ENCODE measurements around the gene SPTBN5. TPM values are rescaled to one million over a fixed set of nuclear protein-coding genes. Genes with fewer than 3 reads are reported as not detected.

Gene SPTBN5
- total RNA-seq, 1 experiment from 2014 or later, result 0.96 TPM

DNA sequence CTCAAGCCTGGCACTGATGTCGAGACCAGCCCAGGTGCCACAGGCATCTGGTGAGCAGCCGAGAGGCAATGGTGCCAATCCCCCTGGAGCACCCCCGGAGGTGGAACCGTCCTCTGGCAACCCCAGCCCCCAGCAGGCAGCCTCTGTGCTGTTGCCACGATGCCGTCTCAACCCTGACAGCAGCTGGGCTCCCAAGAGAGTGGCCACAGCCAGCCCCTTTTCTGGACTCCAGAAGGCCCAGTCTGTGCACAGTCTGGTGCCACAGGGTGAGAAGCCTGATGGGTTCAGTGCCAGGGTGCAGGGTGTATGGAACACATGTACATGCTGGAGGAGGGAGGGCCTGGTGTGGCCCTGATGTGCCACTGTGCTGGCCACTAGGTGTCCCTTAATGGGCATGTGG lies 70.9 kb downstream of the SPTBN5 start:
- Histone ChIP-seq H3K9me3 (ENCODE audit: control insufficient read depth in 1 of 2, insufficient read depth in 1 of 2, low read depth in 1 of 2, low read length in 2 of 2) (no peaks in the 10 kb centered on the region), H3K4me1 (ENCODE audit: control insufficient read depth in 1 of 2, insufficient read depth in 2 of 2, low read length in 2 of 2) (peaks cover 4 to 6% of the 10 kb centered on the region in 2 experiments; a peak in 3 of 4 replicates), H4K20me1 (ENCODE audit: insufficient read depth) (no peaks in the 10 kb centered on the region), H3K27me3 (ENCODE audit: insufficient read depth, low read length) (no peaks in the 10 kb centered on the region), H3K36me3 (ENCODE audit: control insufficient read depth in 1 of 2, insufficient read depth in 2 of 2, low read length in 2 of 2) (peaks cover 2 to 8% of the 10 kb centered on the region in 2 experiments; a peak in 3 of 4 replicates), H3K27ac (ENCODE audit: low read depth, low read length) (no peak overlapping the region), H3K9me2 (ENCODE audit: insufficient read depth) (no peaks in the 10 kb centered on the region), H3K4me2 (ENCODE audit: low read length) (no peak overlapping the region), H3K4me3 (replicated peaks in 1 of 2; ENCODE audit: low read depth in 1 of 2, low read length in 2 of 2) (no peak overlapping the region), H3K79me2 (ENCODE audit: insufficient read depth, low read length) (no peaks in the 10 kb centered on the region), H2AFZ (ENCODE audit: low read depth, low read length, poor library complexity, severe bottlenecking) (no peak overlapping the region), H3K9ac (ENCODE audit: low read length) (no peak overlapping the region)
- no peak for ATAC-seq
- DNase-seq (ENCODE audit: low read depth, low spot score), result no peak
- no TSS peak for BruUV-seq (replicated peaks)
- POLR2A ChIA-PET, result no interaction called here
- intact Hi-C loops (cut with micrococcal nuclease), result no loop called here
- TF ChIP-seq, protein P1, sequence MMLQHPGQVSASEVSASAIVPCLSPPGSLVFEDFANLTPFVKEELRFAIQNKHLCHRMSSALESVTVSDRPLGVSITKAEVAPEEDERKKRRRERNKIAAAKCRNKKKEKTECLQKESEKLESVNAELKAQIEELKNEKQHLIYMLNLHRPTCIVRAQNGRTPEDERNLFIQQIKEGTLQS (IDR thresholded peaks at IDR 0.05), result no peak
- TF ChIP-seq POLR2A (IDR thresholded peaks at IDR 0.05; ENCODE audit: borderline replicate concordance, extremely low read depth, insufficient read depth, insufficient read length) (no peak), ELF1 (IDR thresholded peaks at IDR 0.05; ENCODE audit: borderline replicate concordance, low read depth) (no peak), RAD21 (IDR thresholded peaks at IDR 0.05; ENCODE audit: low read depth) (peak; percentile 17; the same call in 1 of the 2 replicates)
- TF ChIP-seq, protein P2, sequence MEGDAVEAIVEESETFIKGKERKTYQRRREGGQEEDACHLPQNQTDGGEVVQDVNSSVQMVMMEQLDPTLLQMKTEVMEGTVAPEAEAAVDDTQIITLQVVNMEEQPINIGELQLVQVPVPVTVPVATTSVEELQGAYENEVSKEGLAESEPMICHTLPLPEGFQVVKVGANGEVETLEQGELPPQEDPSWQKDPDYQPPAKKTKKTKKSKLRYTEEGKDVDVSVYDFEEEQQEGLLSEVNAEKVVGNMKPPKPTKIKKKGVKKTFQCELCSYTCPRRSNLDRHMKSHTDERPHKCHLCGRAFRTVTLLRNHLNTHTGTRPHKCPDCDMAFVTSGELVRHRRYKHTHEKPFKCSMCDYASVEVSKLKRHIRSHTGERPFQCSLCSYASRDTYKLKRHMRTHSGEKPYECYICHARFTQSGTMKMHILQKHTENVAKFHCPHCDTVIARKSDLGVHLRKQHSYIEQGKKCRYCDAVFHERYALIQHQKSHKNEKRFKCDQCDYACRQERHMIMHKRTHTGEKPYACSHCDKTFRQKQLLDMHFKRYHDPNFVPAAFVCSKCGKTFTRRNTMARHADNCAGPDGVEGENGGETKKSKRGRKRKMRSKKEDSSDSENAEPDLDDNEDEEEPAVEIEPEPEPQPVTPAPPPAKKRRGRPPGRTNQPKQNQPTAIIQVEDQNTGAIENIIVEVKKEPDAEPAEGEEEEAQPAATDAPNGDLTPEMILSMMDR (IDR thresholded peaks at IDR 0.05 in 2 of 3, conservative IDR thresholded peaks at IDR 0.05 in 1 of 3; ENCODE audit: borderline replicate concordance in 1 of 3, insufficient read depth in 1 of 3, low read depth in 2 of 3, low read length in 2 of 3), result 0 out of 6 replicates have a peak, but pooled peaks of 1 of the 3 experiments have one; percentile 7
- CTCF ChIA-PET, result no interaction called here
- RAD21 ChIA-PET (ENCODE audit: low non-redundant PET in 1 of 2, low total read pairs in 2 of 2, uncharacterized antibody in 2 of 2, unreplicated experiment in 2 of 2), result no interaction called here

DNA sequence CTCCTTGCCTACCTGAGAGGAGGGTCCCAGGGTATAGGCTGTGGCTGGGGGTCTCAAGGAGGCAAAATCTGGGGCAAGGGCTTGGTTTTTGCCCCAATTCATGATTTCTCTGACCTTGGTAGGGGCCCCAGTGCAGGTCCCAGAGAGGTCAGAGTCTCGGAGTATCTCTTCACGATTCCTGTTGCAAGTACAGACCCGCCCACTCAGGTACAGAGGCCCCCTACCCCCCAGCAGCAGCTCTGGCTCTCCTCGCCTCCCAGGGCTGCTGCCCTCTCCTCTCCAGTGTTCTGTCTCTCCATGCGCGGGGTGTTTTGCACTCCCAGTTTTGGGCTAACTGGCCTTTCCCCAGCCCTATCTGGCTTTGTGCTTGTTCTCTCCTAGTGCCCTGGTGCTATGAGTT lies 71.4 kb downstream of the SPTBN5 start:
- CTCF ChIA-PET, result no interaction called here
- Histone ChIP-seq H3K79me2 (ENCODE audit: insufficient read depth, low read length) (no peaks in the 10 kb centered on the region), H3K4me1 (ENCODE audit: control insufficient read depth in 1 of 2, insufficient read depth in 2 of 2, low read length in 2 of 2) (peaks cover 3% of the 10 kb centered on the region in 2 experiments; a peak in 3 of 4 replicates), H3K27me3 (ENCODE audit: insufficient read depth, low read length) (no peaks in the 10 kb centered on the region), H3K27ac (ENCODE audit: low read depth, low read length) (no peak overlapping the region), H4K20me1 (ENCODE audit: insufficient read depth) (no peaks in the 10 kb centered on the region), H3K9me2 (ENCODE audit: insufficient read depth) (no peaks in the 10 kb centered on the region), H3K4me3 (replicated peaks in 1 of 2; ENCODE audit: low read depth in 1 of 2, low read length in 2 of 2) (no peak overlapping the region), H3K9me3 (ENCODE audit: control insufficient read depth in 1 of 2, insufficient read depth in 1 of 2, low read depth in 1 of 2, low read length in 2 of 2) (no peaks in the 10 kb centered on the region), H2AFZ (ENCODE audit: low read depth, low read length, poor library complexity, severe bottlenecking) (no peak overlapping the region), H3K9ac (ENCODE audit: low read length) (no peak overlapping the region), H3K36me3 (ENCODE audit: control insufficient read depth in 1 of 2, insufficient read depth in 2 of 2, low read length in 2 of 2) (peaks cover 3 to 8% of the 10 kb centered on the region in 2 experiments; a peak in 3 of 4 replicates), H3K4me2 (ENCODE audit: low read length) (no peak overlapping the region)
- DNase-seq (ENCODE audit: low read depth, low spot score), result no peak
- BruUV-seq (replicated peaks), result no TSS peak
- intact Hi-C loops (cut with micrococcal nuclease), result no loop called here
- POLR2A ChIA-PET, result no interaction called here
- ATAC-seq, result no peak
- RAD21 ChIA-PET (ENCODE audit: low non-redundant PET in 1 of 2, low total read pairs in 2 of 2, uncharacterized antibody in 2 of 2, unreplicated experiment in 2 of 2), result no interaction called here
- no peak for TF ChIP-seq EZH2phosphoT487 (IDR thresholded peaks at IDR 0.05; ENCODE audit: borderline replicate concordance)
- no peak for TF ChIP-seq EGR1 (IDR thresholded peaks at IDR 0.05; ENCODE audit: low read depth)
- TF ChIP-seq, protein P2 (IDR thresholded peaks at IDR 0.05 in 2 of 3, conservative IDR thresholded peaks at IDR 0.05 in 1 of 3; ENCODE audit: borderline replicate concordance in 1 of 3, insufficient read depth in 1 of 3, low read depth in 2 of 3, low read length in 2 of 3), result no peak
- no peak for TF ChIP-seq JUND (IDR thresholded peaks at IDR 0.05)
- TF ChIP-seq, protein P3, sequence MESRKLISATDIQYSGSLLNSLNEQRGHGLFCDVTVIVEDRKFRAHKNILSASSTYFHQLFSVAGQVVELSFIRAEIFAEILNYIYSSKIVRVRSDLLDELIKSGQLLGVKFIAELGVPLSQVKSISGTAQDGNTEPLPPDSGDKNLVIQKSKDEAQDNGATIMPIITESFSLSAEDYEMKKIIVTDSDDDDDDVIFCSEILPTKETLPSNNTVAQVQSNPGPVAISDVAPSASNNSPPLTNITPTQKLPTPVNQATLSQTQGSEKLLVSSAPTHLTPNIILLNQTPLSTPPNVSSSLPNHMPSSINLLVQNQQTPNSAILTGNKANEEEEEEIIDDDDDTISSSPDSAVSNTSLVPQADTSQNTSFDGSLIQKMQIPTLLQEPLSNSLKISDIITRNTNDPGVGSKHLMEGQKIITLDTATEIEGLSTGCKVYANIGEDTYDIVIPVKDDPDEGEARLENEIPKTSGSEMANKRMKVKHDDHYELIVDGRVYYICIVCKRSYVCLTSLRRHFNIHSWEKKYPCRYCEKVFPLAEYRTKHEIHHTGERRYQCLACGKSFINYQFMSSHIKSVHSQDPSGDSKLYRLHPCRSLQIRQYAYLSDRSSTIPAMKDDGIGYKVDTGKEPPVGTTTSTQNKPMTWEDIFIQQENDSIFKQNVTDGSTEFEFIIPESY (IDR thresholded peaks at IDR 0.05; ENCODE audit: extremely low read depth, insufficient replicate concordance, low read length), result no peak
- no peak for TF ChIP-seq ELF1 (IDR thresholded peaks at IDR 0.05; ENCODE audit: borderline replicate concordance, low read depth)
- TF ChIP-seq CBX3 (IDR thresholded peaks at IDR 0.05; ENCODE audit: low read depth), result no peak
- TF ChIP-seq EZH2 (IDR thresholded peaks at IDR 0.05), result no peak
- no peak for TF ChIP-seq TCF7L2 (IDR thresholded peaks at IDR 0.05; ENCODE audit: borderline replicate concordance, extremely low read depth, insufficient read depth, insufficient read length)
- TF ChIP-seq SIN3A (IDR thresholded peaks at IDR 0.05; ENCODE audit: low read depth), result no peak
- TF ChIP-seq RAD21 (IDR thresholded peaks at IDR 0.05; ENCODE audit: low read depth), result no peak

Data from HCT116 (cell line).